HG03039 (cell line): Measurements from ENCODE around the gene LIMS4.
"Not testable (repeated sequence)": the region's sequence is repeated elsewhere in the genome, so short reads cannot be mapped to it uniquely, and the experiment has no call there.

Experiments
- ATAC-seq: cut with Tn5 transposase; IDR thresholded peaks from one replicate; pipeline ENCODE4 v1.9.1; 2021; ENCODE audit warnings: mild to moderate bottlenecking, moderate library complexity; ENCODE audit not compliant: unreplicated experiment

The LIMS4 gene

GRCh38 chr2:110450951-110451350 is 21.7 kb downstream of the LIMS4 start:
- ATAC-seq: not testable (repeated sequence)

DNA sequence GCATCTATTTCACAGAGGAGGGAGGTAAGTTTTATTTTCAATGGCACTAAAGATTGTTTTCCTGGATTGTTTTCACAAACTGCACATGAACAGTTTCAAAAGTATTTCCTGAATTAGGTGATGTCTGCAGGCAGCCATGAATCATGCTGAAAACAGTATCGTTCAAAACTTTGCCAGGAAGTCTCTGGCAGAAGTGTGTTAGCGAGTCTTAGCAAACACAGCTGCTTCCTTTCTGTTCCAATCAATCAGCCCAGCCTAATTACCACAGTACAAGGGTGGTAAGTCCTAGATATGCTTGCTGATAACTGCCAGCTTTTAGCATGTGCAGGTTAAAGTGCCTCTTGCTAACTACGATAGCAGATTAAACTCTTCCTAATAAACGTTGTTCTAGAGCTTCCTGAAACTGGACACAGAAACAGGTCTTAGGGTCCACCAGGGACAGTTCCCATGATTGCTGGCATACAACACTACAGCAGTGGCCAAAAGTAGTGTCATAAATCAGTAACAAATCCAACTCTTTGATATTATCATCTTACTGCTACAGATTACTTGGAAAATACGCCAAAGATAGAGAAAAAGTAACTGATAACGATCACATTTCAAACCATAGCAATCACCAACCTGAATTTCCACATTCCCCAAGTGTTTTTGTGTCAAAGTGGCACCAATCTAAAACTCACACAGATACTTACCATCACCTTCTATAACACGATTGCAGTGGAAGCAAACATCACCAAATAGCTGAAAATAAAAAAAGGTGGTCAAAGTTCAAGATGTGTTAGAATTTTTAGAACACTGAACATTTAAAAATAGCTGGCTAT is 23.3 kb downstream of the LIMS4 start:
- ATAC-seq: not testable (repeated sequence)

GRCh38 chr2:110446644-110447043 is 26.0 kb downstream of the LIMS4 start:
- ATAC-seq: not testable (repeated sequence)

DNA sequence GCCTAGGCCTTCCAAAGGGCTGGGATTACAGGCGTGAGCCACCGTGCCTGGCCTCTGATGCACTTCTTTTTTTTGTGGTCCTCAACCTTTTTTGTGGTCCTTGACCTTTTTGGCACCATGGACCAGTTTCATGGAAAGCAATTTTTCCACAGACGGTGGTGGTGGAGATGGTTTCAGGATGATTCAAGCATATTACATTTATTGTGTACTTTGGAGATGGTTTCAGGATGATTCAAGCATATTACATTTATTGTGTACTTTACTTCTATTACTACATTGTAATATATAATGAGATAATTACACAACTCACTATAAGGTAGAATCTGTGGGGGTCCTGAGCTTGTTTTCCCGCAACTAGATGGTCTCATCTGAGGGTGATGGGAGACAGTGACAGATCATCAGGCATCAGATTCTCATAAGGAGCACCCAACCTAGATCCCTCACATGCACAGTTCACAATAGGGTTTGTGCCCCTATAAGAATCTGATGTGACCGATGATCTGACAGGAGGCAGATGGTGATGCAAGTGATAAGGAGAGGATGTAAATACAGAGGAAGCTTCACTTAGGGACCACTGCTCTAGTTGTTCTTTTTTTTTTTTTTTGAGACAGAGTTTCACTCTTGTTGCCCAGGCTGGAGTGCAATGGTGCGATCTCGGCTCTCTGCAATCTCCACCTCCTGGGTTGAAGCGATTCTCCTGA is 29.2 kb downstream of the LIMS4 start:
- not testable (repeated sequence) for ATAC-seq

DNA sequence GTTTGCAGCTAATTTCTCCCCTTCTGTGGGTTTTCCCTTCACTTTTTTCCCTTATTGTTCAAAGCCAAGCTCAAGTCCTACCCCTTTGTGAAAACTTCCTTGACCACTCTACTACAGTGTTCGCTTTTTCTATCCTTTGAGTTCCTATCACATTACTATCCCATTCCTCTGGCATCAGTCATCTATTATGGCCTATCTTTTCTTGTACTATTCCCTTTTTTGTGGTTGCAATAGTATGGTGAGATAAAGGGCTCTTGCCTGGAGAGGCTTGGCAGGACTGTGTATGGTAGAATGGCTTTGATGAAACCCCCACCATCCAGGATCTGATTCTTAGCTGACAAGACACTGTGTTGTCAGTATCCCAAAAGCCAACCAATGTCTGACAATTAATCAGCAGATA is 30.7 kb downstream of the LIMS4 start:
- ATAC-seq: not testable (repeated sequence)

DNA sequence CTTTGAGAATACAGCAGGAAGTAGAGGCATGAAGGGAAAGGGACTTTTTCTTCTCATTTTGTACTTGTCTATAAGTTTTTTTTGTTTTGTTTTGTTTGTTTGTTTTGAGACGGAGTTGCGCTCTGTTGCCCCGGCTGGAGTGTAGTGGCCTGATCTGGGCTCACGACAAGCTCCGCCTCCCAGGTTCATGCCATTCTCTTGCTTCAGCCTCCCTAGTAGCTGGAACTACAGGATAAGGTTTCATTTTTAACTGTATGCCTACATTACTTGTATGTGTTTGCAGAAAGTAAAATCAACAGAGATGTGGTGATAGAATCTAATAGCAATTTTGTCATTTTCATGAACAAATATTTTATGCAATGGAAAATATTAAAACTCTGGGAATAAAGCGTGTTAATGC is 38.1 kb downstream of the LIMS4 start:
- ATAC-seq: not testable (repeated sequence)

DNA sequence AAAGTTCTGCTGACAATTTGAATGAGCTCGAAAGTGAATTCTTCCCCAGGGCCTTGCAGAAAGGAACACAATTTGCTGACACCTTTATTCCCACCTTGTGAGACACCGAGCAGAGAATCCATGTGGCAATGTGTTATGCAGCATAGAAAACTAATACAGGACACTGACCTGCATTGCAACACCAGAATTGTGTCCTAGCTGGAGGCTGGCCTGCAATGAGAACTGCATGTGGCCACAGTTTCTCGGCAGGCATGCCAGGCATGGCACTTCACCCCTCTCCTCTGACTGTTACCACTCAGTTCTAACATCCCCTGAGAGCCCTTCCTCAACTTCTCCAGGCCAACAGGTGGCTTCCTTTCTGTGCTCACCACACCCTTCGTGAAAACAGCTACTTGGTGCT is 46.9 kb downstream of the LIMS4 start:
- not testable (repeated sequence) for ATAC-seq

GRCh38 chr2:110424421-110424820 is 48.2 kb downstream of the LIMS4 start:
- not testable (repeated sequence) for ATAC-seq

DNA sequence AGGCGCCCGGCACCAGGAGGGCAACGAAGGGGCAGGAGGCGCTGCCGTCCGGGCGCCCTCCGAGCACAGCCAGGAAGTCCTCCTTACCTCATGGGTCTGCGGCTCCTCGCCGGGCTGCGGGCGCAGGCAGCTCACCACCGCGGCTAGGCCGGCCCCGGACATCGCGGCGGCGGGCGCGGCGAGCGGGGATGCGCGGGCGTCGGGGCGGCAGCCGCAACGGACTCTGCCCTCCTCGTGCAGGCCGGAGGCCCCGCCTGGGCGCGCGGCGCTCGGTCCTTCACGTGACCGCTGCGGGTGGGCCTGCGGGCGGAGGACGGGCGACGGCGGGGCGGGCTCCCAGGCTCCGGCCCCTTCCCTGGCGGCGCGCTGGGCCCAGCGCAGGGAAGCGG is 49.0 kb downstream of the LIMS4 start:
- not testable (repeated sequence) for ATAC-seq

DNA sequence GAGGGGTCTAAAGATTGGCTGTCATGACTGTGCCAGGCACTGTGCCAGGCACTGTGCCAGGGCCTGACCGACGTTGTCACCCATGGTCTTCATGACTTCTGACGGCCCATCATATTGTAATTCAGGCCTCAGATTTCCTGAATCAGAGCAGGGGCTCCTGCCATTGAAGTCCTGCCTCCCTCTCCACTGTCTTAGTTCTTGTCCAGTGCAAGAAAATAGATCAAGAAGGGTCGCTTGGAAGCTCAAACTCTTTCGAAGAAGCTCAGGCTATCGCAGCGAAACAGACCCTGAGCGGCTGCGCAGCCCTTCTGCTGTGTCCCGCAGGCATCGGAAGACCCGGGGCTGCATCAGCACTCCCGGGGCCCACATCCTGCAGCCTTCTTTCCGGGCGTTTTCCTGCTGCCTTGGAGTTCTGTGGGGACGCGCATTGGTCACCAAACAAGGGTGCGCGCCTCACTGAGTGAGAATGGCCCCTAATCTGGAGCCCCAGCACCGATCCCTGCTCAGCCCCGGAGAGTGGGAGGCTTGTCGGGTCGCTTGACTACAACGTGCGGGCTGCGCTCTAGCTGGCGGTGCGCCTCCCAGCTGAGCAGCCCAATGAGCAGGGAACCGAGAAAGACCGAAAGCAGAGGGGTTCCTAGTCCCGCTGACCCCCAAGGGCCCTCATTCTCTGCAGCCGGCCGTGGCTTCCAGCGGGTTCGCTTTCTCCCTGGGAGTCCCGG is 49.6 kb downstream of the LIMS4 start:
- ATAC-seq: not testable (repeated sequence)

DNA sequence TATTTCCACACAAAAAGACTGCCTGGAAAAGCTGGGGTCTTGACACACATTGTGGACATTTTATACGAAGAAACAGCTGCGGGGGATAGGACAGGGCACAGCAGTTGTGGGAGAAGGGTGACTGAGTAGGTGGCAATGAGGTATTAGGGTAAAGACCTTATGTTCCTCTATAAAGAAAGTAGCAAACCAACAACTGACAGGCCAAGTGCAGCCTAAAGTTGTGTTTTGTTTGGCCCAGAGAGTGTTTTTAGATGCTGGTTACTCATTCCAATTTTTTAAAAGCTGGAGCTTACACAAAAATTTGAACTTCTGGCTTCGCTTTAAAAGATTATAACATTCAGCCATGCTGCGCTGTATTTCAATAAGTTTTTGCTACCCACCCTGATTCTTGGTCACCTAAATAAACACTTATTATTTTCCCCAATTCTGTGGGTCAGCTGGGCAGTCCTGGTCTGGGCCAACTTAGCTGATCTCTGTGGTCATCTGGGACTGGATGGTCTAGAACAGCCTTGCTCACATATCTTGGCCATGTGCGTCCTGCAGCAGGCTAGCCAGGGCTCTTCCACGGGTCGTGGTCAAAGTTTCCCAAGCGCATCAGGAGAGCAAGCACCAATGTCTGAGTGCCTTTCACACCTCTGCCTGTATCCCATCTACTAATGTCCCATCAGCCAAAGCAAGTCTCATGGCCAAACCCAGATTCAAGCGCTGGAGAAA is 51.8 kb downstream of the LIMS4 start:
- not testable (repeated sequence) for ATAC-seq

- ATAC-seq: not testable (repeated sequence)
These were observed 65.5 kb downstream of the LIMS4 start for GRCh38 chr2:110407142-110407541.

DNA sequence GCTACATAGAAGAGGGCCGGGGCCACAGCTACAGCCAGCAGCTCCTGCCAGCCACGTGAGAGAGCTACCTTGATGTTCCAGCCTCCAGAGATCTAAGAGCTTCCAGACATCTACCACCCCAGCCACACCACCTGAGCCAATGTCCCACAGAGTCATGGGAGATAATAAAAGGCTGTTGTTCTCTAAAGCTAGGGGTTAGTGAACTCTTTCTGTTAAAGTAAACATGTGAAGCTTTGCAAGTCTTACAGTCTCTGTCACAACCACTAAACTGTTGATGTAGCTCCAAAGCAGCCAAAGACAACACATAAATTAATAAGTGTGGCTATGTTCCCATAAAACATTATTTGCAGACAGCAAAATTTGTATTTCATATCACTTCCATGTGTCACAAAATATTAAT is 67.6 kb downstream of the LIMS4 start:
- ATAC-seq: not testable (repeated sequence)

DNA sequence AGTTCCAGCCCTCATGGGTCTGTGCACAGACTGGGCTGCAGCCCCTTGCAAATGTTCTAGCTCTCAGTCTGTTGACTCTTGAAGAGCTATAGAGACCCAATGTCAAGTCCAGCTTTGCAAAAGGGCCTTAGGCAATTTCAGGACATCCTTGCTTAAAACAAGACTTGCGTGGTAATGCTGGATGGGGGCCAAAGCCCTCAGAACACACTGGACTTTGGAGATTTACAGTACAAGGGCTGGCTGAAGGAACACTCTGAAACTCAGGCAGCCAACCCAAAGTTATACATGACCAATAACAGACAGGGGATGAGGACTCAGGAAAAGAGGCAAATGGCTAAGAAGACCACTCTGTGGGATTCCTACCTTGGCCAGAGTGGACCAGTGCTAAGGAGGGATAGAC is 68.4 kb downstream of the LIMS4 start:
- not testable (repeated sequence) for ATAC-seq

GRCh38 chr2:110401001-110401618 is 71.5 kb downstream of the LIMS4 start:
- ATAC-seq: not testable (repeated sequence)

DNA sequence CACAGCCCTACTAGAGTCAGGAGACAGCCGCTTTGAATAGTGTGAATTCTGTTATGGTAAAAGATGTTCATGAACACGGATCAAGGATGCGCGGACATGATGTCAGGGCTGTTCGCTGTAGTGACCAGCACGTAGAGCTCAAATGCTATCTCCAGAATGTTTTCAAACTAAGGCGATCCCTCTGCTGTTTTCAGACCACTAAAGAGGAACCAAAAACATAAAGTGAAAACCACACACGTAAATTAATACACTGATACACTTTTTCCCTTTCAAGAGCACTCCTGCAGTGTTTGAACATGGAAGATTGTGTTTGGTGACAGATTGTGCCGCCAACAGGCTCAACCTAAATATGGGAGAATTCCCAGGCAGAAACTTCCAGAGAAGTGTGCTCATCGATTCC is 73.2 kb downstream of the LIMS4 start:
- not testable (repeated sequence) for ATAC-seq

GRCh38 chr2:110395990-110396389 is 76.6 kb downstream of the LIMS4 start:
- ATAC-seq: not testable (repeated sequence)
